GM18498 (cell line): Measurements from ENCODE around the gene VIPR2.
"Not testable (repeated sequence)": the region's sequence is repeated elsewhere in the genome, so short reads cannot be mapped to it uniquely, and the experiment has no call there.

ENCODE experiments used
- ATAC-seq: cut with Tn5 transposase; IDR thresholded peaks from one replicate; pipeline ENCODE4 v1.9.1; 2021; ENCODE audit warnings: mild to moderate bottlenecking, moderate library complexity; ENCODE audit not compliant: unreplicated experiment

The VIPR2 gene

GRCh38 chr7:159013825-159014289, 130.8 kb downstream of the VIPR2 start:
- no peak for ATAC-seq

- ATAC-seq, result no peak
These were observed 131.4 kb downstream of the VIPR2 start for GRCh38 chr7:159013181-159013690.

GRCh38 chr7:159012353-159013069, 132.2 kb downstream of the VIPR2 start:
- ATAC-seq, result no peak

- no peak for ATAC-seq
These were observed 133.0 kb downstream of the VIPR2 start for GRCh38 chr7:159011722-159012022.

- no peak for ATAC-seq
These were observed 133.5 kb downstream of the VIPR2 start for GRCh38 chr7:159010937-159011721.

GRCh38 chr7:159010411-159010810, 134.3 kb downstream of the VIPR2 start:
- ATAC-seq, result no peak

- no peak for ATAC-seq
These were observed 134.7 kb downstream of the VIPR2 start for GRCh38 chr7:159009951-159010350.

- no peak for ATAC-seq
These were observed 136.2 kb downstream of the VIPR2 start for GRCh38 chr7:159008417-159008816.

- no peak for ATAC-seq
These were observed 136.7 kb downstream of the VIPR2 start for GRCh38 chr7:159007996-159008389.

GRCh38 chr7:159007364-159007995, 137.2 kb downstream of the VIPR2 start:
- ATAC-seq, result no peak

- ATAC-seq, result no peak
These were observed 138.0 kb downstream of the VIPR2 start for GRCh38 chr7:159006610-159007130.

GRCh38 chr7:159006022-159006609, 138.6 kb downstream of the VIPR2 start:
- ATAC-seq, result not testable (repeated sequence)

- no peak for ATAC-seq
These were observed 139.0 kb downstream of the VIPR2 start for GRCh38 chr7:159005618-159006017.

- no peak for ATAC-seq
These were observed 140.3 kb downstream of the VIPR2 start for GRCh38 chr7:159004411-159004810.

GRCh38 chr7:159001811-159002210, 142.9 kb downstream of the VIPR2 start:
- ATAC-seq, result no peak

- ATAC-seq, result no peak
These were observed 143.7 kb downstream of the VIPR2 start for GRCh38 chr7:159000859-159001435.

GRCh38 chr7:159000070-159000469, 144.6 kb downstream of the VIPR2 start:
- no peak for ATAC-seq

GRCh38 chr7:158999496-158999895, 145.2 kb downstream of the VIPR2 start:
- no peak for ATAC-seq

GRCh38 chr7:158998261-158998660, 146.4 kb downstream of the VIPR2 start:
- not testable (repeated sequence) for ATAC-seq

GRCh38 chr7:158997471-158997870, 147.2 kb downstream of the VIPR2 start:
- no peak for ATAC-seq

- ATAC-seq, result no peak
These were observed 147.6 kb downstream of the VIPR2 start for GRCh38 chr7:158997110-158997453.
